ENCODE results near the gene DNAJC2.
A peak's percentile ranks its signal among the peaks of the same experiment; 100 is the strongest.

The DNAJC2 gene

GRCh38 chr7:103344453-103345149, at the start of gene DNAJC2:
Gene DNAJC2, minus strand, starts transcription at chr7:103344767. Its CDS starts 145 bp downstream, at chr7:103344622.
- in situ Hi-C loops (cut with MboI; ENCODE audit: low pct_unique_long_range_greater_than_20kb, low sequenced_read_pairs): no loop called here
- DNase-seq: peak; percentile 89

- in situ Hi-C loops (cut with MboI; ENCODE audit: low pct_unique_long_range_greater_than_20kb, low sequenced_read_pairs): no loop called here
- DNase-seq: no peak
Measured at GRCh38 chr7:103391976-103392375, 47.4 kb upstream of the DNAJC2 start.

- no peak for DNase-seq
- in situ Hi-C loops (cut with MboI; ENCODE audit: low pct_unique_long_range_greater_than_20kb, low sequenced_read_pairs): no loop called here
Measured at GRCh38 chr7:103391150-103391549, 46.6 kb upstream of the DNAJC2 start.

GRCh38 chr7:103389263-103389662, 44.7 kb upstream of the DNAJC2 start:
- no peak for DNase-seq
- in situ Hi-C loops (cut with MboI; ENCODE audit: low pct_unique_long_range_greater_than_20kb, low sequenced_read_pairs): no loop called here

GRCh38 chr7:103388469-103389140, 44.0 kb upstream of the DNAJC2 start:
- in situ Hi-C loops (cut with MboI; ENCODE audit: low pct_unique_long_range_greater_than_20kb, low sequenced_read_pairs): no loop called here
- no peak for DNase-seq

GRCh38 chr7:103387242-103387641, 42.7 kb upstream of the DNAJC2 start:
- DNase-seq: no peak
- in situ Hi-C loops (cut with MboI; ENCODE audit: low pct_unique_long_range_greater_than_20kb, low sequenced_read_pairs): no loop called here

GRCh38 chr7:103382032-103382402, 37.5 kb upstream of the DNAJC2 start:
- DNase-seq: no peak
- in situ Hi-C loops (cut with MboI; ENCODE audit: low pct_unique_long_range_greater_than_20kb, low sequenced_read_pairs): no loop called here

- in situ Hi-C loops (cut with MboI; ENCODE audit: low pct_unique_long_range_greater_than_20kb, low sequenced_read_pairs): no loop called here
- DNase-seq: no peak
Measured at GRCh38 chr7:103381280-103382031, 36.9 kb upstream of the DNAJC2 start.

GRCh38 chr7:103380395-103381191, 36.0 kb upstream of the DNAJC2 start:
- DNase-seq: no peak
- in situ Hi-C loops (cut with MboI; ENCODE audit: low pct_unique_long_range_greater_than_20kb, low sequenced_read_pairs): no loop called here

- DNase-seq: peak; percentile 19
- in situ Hi-C loops (cut with MboI; ENCODE audit: low pct_unique_long_range_greater_than_20kb, low sequenced_read_pairs): no loop called here
Measured at GRCh38 chr7:103379270-103379975, 34.9 kb upstream of the DNAJC2 start.

GRCh38 chr7:103373866-103374643, 29.5 kb upstream of the DNAJC2 start:
- no peak for DNase-seq
- in situ Hi-C loops (cut with MboI; ENCODE audit: low pct_unique_long_range_greater_than_20kb, low sequenced_read_pairs): no loop called here

GRCh38 chr7:103369432-103369831, 24.9 kb upstream of the DNAJC2 start:
- in situ Hi-C loops (cut with MboI; ENCODE audit: low pct_unique_long_range_greater_than_20kb, low sequenced_read_pairs): no loop called here
- DNase-seq: no peak

- peak; percentile 33 for DNase-seq
- in situ Hi-C loops (cut with MboI; ENCODE audit: low pct_unique_long_range_greater_than_20kb, low sequenced_read_pairs): no loop called here
Measured at GRCh38 chr7:103349805-103350204, 5.2 kb upstream of the DNAJC2 start.

GRCh38 chr7:103348959-103349358, 4.4 kb upstream of the DNAJC2 start:
- in situ Hi-C loops (cut with MboI; ENCODE audit: low pct_unique_long_range_greater_than_20kb, low sequenced_read_pairs): no loop called here
- DNase-seq: no peak

GRCh38 chr7:103348452-103348851, 3.9 kb upstream of the DNAJC2 start:
- DNase-seq: peak; percentile 11
- in situ Hi-C loops (cut with MboI; ENCODE audit: low pct_unique_long_range_greater_than_20kb, low sequenced_read_pairs): no loop called here

- in situ Hi-C loops (cut with MboI; ENCODE audit: low pct_unique_long_range_greater_than_20kb, low sequenced_read_pairs): no loop called here
- DNase-seq: peak; percentile 93
Measured at GRCh38 chr7:103347507-103348267, 3.1 kb upstream of the DNAJC2 start, which contains the start of gene PSMC2. Gene PSMC2, plus strand, starts transcription at chr7:103347643. Its CDS starts 69 bp downstream, at chr7:103347712.

- no peak for DNase-seq
- in situ Hi-C loops (cut with MboI; ENCODE audit: low pct_unique_long_range_greater_than_20kb, low sequenced_read_pairs): no loop called here
Measured at GRCh38 chr7:103346396-103346795, 1.8 kb upstream of the DNAJC2 start.
